ENCODE results near the gene VRTN.

VRTN gene

GRCh38 chr14:74348241-74348734 lies at the start of gene VRTN:
Gene VRTN (plus strand): TSS chr14:74348471. CDS start chr14:74356784, 8,313 bp downstream.
- no peak for TF ChIP-seq CTCF (IDR thresholded peaks at IDR 0.05; ENCODE audit: low read length, missing control alignments)
- H3K4me3 ChIP-seq (replicated peaks; ENCODE audit: low read depth, low read length), result no peak within 1 kb of the TSS

DNA sequence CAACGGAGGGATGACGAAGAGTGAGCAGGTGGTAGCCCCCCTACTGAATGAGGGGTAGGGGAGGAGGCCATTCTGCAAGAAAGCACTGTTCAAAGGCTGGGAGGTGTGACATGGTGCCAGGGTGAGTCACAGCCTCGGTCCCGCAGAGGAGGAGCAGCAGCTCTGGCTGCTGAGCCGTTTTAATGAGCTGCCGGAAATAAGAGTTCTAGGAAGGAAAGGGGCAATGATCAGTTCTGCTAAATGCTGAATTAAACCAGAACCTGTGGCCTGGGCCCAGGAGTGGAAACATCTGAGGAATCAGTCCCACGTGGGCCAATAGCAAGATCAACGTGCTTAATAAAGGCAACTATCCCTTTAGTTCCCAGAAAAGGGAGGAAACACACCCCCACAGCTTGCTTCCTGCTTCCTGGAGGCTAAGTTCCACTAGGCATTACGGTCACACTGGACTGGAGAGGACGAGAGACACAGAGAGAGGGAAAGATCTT lies 49.2 kb upstream of the VRTN start:
- no peak overlapping the region for H3K4me3 ChIP-seq (replicated peaks; ENCODE audit: low read depth, low read length)
- peak; percentile 60 for DNase-seq (ENCODE audit: low read depth)
- TF ChIP-seq CTCF (IDR thresholded peaks at IDR 0.05; ENCODE audit: low read length, missing control alignments), result no peak

More at GRCh38 chr14:74348241-74348734, at the start of gene VRTN:
- DNase-seq (ENCODE audit: low read depth), result no peak

DNA sequence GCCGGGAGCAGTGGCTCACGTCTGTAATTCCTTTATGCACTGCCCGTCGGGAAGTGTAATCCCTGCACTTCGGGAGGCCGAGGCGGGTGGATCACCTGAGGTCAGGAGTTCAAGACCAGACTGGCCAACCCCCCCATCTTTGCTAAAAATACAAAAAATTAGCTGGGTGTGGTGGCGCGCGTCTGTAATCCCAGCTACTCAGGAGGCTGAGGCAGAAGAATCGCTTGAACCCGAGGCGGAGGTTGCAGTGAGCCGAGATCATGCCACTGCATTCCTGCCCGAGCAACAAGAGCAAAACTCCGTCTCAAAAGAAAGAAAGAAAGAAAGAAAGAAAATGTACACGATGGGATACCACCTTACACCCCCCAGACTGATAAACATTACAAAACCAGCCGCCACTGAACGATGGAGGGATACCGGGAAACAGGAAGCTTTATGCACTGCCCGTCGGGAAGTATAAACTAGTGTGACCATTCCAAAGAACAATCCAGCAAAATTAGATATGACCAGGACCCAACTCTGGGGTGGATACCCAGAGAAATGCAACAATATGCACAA lies 46.6 kb upstream of the VRTN start:
- peak overlapping the region; percentile 76 for H3K4me3 ChIP-seq (replicated peaks; ENCODE audit: low read depth, low read length)
- DNase-seq (ENCODE audit: low read depth), result no peak

DNA sequence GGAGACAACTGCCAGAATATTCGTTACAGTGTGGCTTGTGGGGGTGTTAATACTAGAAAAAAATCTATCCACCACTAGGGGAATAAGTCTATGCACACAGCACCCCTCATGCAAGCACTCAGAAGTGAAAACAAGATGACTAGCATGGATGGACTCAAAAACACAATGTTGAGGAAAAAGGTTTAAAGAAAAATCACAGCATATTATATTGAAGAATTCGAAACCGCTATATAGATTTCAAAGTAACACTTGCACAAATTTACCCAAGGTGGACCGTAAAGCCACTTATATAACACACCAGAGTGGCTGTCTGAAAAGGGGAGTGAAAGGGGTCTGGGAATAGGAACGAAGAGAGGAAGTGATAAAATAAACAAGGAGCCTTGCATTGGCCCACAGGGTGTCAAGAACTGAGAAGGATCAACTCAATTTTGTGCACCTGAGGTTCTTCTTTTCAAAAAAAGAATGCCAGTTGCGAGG lies 46.1 kb upstream of the VRTN start:
- TF ChIP-seq CTCF (IDR thresholded peaks at IDR 0.05; ENCODE audit: low read length, missing control alignments), result peak; percentile 57
- peak; percentile 62 for DNase-seq (ENCODE audit: low read depth)
- H3K4me3 ChIP-seq (replicated peaks; ENCODE audit: low read depth, low read length), result peak overlapping the region; percentile 76

More for the DNA sequence above, 46.6 kb upstream of the VRTN start:
- TF ChIP-seq CTCF (IDR thresholded peaks at IDR 0.05; ENCODE audit: low read length, missing control alignments), result no peak

- TF ChIP-seq CTCF (IDR thresholded peaks at IDR 0.05; ENCODE audit: low read length, missing control alignments), result peak; percentile 30
- peak; percentile 93 for DNase-seq (ENCODE audit: low read depth)
- H3K4me3 ChIP-seq (replicated peaks; ENCODE audit: low read depth, low read length), result peak within 1 kb of the TSS; percentile 76
Measured at GRCh38 chr14:74302634-74303569, 45.4 kb upstream of the VRTN start, which contains the start of gene ABCD4. Gene ABCD4 (minus strand): TSS chr14:74302934. CDS start chr14:74302912, 22 bp downstream.

DNA sequence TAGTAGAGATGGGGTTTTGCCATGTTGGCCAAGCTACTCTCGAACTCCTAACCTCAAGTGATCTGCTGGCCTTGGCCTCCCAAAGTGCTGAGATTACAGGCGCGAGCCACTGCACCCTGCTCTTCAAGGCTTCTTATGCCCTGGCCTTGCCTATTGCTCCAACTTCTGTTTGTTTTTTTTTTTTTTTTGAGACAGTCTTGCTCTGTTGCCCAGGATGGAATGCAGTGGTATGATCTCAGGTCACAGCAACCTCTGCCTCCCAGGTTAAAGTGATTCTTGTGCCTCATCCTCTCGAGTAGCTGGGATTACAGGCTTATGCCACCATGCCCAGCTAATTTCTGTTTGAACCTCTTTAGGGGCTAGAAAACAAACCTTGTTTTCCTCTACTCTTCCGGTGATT lies 39.6 kb upstream of the VRTN start:
- DNase-seq (ENCODE audit: low read depth), result no peak
- H3K4me3 ChIP-seq (replicated peaks; ENCODE audit: low read depth, low read length), result no peak overlapping the region
- no peak for TF ChIP-seq CTCF (IDR thresholded peaks at IDR 0.05; ENCODE audit: low read length, missing control alignments)
